Glutamatergic neuron (in vitro differentiated cells): ENCODE measurements around the gene LGR4. TPM values are rescaled to one million over a fixed set of nuclear protein-coding genes. Genes with fewer than 3 reads are reported as not detected.
A peak's percentile ranks its signal among the peaks of the same experiment; 100 is the strongest.

Experiments
- DNase-seq: peaks from one replicate; pipeline ENCODE4 v3.0.0; 2022
- H3K27ac Mint-ChIP-seq: one replicate; pipeline ENCODE4 v1.8.0; 2020; ENCODE audit warnings: mild to moderate bottlenecking, mixed read lengths, inconsistent platforms; ENCODE audit not compliant: unreplicated experiment
- H3K27me3 Mint-ChIP-seq: one replicate; pipeline ENCODE4 v1.8.0; 2020; ENCODE audit warnings: mild to moderate bottlenecking, moderate library complexity, mixed read lengths, inconsistent platforms; ENCODE audit not compliant: unreplicated experiment
- H3K36me3 Mint-ChIP-seq: one replicate; pipeline ENCODE4 v1.8.0; 2020; ENCODE audit warnings: mild to moderate bottlenecking, mixed read lengths, inconsistent platforms; ENCODE audit not compliant: unreplicated experiment
- H3K4me1 Mint-ChIP-seq: one replicate; pipeline ENCODE4 v1.8.0; 2020; ENCODE audit warnings: mild to moderate bottlenecking, low read depth, mixed read lengths, inconsistent platforms; ENCODE audit not compliant: unreplicated experiment
- H3K4me3 Mint-ChIP-seq: one replicate; pipeline ENCODE4 v1.8.0; 2020; ENCODE audit warnings: mild to moderate bottlenecking, mixed read lengths, inconsistent platforms; ENCODE audit not compliant: unreplicated experiment
- H3K9me3 Mint-ChIP-seq: one replicate; pipeline ENCODE4 v1.8.0; 2020; ENCODE audit warnings: mild to moderate bottlenecking, moderate library complexity, mixed read lengths, inconsistent platforms; ENCODE audit not compliant: unreplicated experiment
- CTCF ChIP-seq: fragments of 200-600 bp; sonication (generic); IDR thresholded peaks from one replicate; pipeline ENCODE4 v1.5.0; 2021; ENCODE audit not compliant: partially characterized antibody, unreplicated experiment
- total RNA-seq: library from RNA; stranded (reverse); fragmentation: NEBNext Ultra II Directional; extraction: Animal tissue kit (Norgen Biotek cat#: 25700); gene quantifications from one replicate; pipeline ENCODE4 v1.2.1, GENCODE V29; 2021; ENCODE audit not compliant: unreplicated experiment

The LGR4 gene
- total RNA-seq, 1 donor from 2014 or later, result 87.1 TPM

- H3K36me3 Mint-ChIP-seq, result no peaks in the 10 kb centered on the region
- H3K27me3 Mint-ChIP-seq, result no peaks in the 10 kb centered on the region
- H3K4me1 Mint-ChIP-seq, result peaks cover 77% of the 10 kb centered on the region
- peak overlapping the region; percentile 13 for H3K4me3 Mint-ChIP-seq
- peak overlapping the region; percentile 44 for H3K27ac Mint-ChIP-seq
- no peak for DNase-seq
- H3K9me3 Mint-ChIP-seq, result peaks cover 5% of the 10 kb centered on the region
- no peak for TF ChIP-seq CTCF
Measured at GRCh38 chr11:27418356-27418755, 54.2 kb downstream of the LGR4 start.

- Mint-ChIP-seq H3K9me3 (peaks cover 2% of the 10 kb centered on the region), H3K27ac (peak overlapping the region; percentile 70)
Measured at GRCh38 chr11:27416568-27417176, 55.9 kb downstream of the LGR4 start.

GRCh38 chr11:27414644-27415043 lies 57.9 kb downstream of the LGR4 start:
- no peak for TF ChIP-seq CTCF
- H3K27me3 Mint-ChIP-seq, result no peaks in the 10 kb centered on the region
- peaks cover 53% of the 10 kb centered on the region for H3K4me1 Mint-ChIP-seq
- peak overlapping the region; percentile 44 for H3K4me3 Mint-ChIP-seq
- DNase-seq, result no peak
- peak overlapping the region; percentile 50 for H3K27ac Mint-ChIP-seq
- H3K36me3 Mint-ChIP-seq, result no peaks in the 10 kb centered on the region
- peaks cover 2% of the 10 kb centered on the region for H3K9me3 Mint-ChIP-seq

More at GRCh38 chr11:27416568-27417176, 55.9 kb downstream of the LGR4 start:
- DNase-seq, result no peak
- no peak for TF ChIP-seq CTCF
- H3K4me1 Mint-ChIP-seq, result peaks cover 71% of the 10 kb centered on the region
- H3K36me3 Mint-ChIP-seq, result no peaks in the 10 kb centered on the region
- peak overlapping the region; percentile 54 for H3K4me3 Mint-ChIP-seq
- no peaks in the 10 kb centered on the region for H3K27me3 Mint-ChIP-seq

- peaks cover 2% of the 10 kb centered on the region for H3K9me3 Mint-ChIP-seq
- no peak for DNase-seq
- peak overlapping the region; percentile 59 for H3K27ac Mint-ChIP-seq
- H3K4me1 Mint-ChIP-seq, result peaks cover 49% of the 10 kb centered on the region
- H3K27me3 Mint-ChIP-seq, result no peaks in the 10 kb centered on the region
- H3K4me3 Mint-ChIP-seq, result no peak overlapping the region
- TF ChIP-seq CTCF, result no peak
- H3K36me3 Mint-ChIP-seq, result no peaks in the 10 kb centered on the region
Measured at GRCh38 chr11:27413218-27413617, 59.4 kb downstream of the LGR4 start.

DNA sequence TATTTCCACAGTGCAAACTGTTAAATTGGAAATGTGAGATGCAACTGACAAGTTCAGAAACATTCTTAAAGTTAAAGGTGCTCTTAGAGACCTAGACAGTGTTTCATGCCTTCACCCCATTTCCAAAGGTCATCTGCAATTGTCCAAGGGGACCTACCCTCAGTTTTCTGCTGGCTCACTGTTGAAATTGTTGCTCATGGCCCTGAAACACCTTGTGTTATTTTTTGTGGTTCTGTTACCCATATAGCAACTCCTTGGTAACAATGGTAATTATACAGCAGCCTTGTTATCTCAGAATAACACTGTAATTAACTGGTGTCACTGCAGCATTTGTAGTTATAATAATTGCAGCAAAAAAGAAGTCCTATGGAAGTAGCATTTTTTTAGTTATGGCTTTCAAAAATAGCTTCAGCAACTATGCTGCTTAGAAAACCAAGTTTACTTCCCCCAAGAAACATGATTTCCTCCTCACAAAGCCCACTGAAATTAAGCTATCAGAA lies 60.3 kb downstream of the LGR4 start:
- H3K27ac Mint-ChIP-seq, result no peak overlapping the region
- H3K27me3 Mint-ChIP-seq, result no peaks in the 10 kb centered on the region
- H3K9me3 Mint-ChIP-seq, result peaks cover under 1% of the 10 kb centered on the region
- no peak for DNase-seq
- no peaks in the 10 kb centered on the region for H3K36me3 Mint-ChIP-seq
- no peak overlapping the region for H3K4me3 Mint-ChIP-seq
- TF ChIP-seq CTCF, result no peak
- H3K4me1 Mint-ChIP-seq, result peaks cover 49% of the 10 kb centered on the region
